Large intestine (tissue), 12 donors: ENCODE data around the gene G3BP1. TPM values are rescaled to one million over a fixed set of nuclear protein-coding genes. Genes with fewer than 3 reads are reported as not detected.
"Not testable (repeated sequence)": the region's sequence is repeated elsewhere in the genome, so short reads cannot be mapped to it uniquely, and the experiment has no call there.

Source experiments
- DNase-seq, 2 donors: peaks; one replicate each; pipeline versions ENCODE4 v3.0.0 to v3.0.0-alpha.2; 2013
- H3K27ac ChIP-seq: one replicate; pipeline ENCODE4 v1.5.1; 2013; ENCODE audit warnings: low read length
- H3K27me3 ChIP-seq: 2 replicates; pipeline ENCODE4 v1.6.1; 2013; ENCODE audit warnings: low read length; ENCODE audit not compliant: control insufficient read depth, insufficient read depth
- H3K36me3 ChIP-seq: 2 replicates; pipeline ENCODE4 v1.6.1; 2013; ENCODE audit warnings: low read length; ENCODE audit not compliant: control insufficient read depth, insufficient read depth
- H3K4me1 ChIP-seq: one replicate; pipeline ENCODE4 v1.6.1; 2013; ENCODE audit warnings: low read length; ENCODE audit not compliant: control insufficient read depth, insufficient read depth
- H3K4me3 ChIP-seq: one replicate; pipeline ENCODE4 v1.5.1; 2013; ENCODE audit warnings: low read length
- H3K9me3 ChIP-seq: one replicate; pipeline ENCODE4 v1.6.1; 2013; ENCODE audit warnings: mild to moderate bottlenecking, low read depth, low read length, moderate library complexity; ENCODE audit not compliant: control insufficient read depth
- WGBS: methylation state at CpG from one replicate; pipeline ENCODE4 v1.1.5; 2013; ENCODE audit warnings: low lambda C conversion rate; ENCODE audit not compliant: insufficient coverage; 5-methylcytosine and 5-hydroxymethylcytosine counted together
- long read RNA-seq, 11 donors: transcript quantifications; one replicate each; lab custom pipeline, GENCODE V29; 2026
- polyA plus RNA-seq: library from polyadenylated mRNA; unstranded; fragments of 120-200 nt; gene quantifications from one replicate; pipeline ENCODE4 v1.2.1, GENCODE V29; 2013

The G3BP1 gene
- 111 TPM for polyA plus RNA-seq
- long read RNA-seq, donor 1, full-length matches to known transcripts: 13 of 13 reads
- long read RNA-seq, donor 1, partial matches to known transcripts: 0 of 13 reads
- long read RNA-seq, donor 1, other reads (novel, unspliced or antisense): 0 of 13 reads
- long read RNA-seq, donor 2, full-length matches to known transcripts: 28 of 33 reads
- long read RNA-seq, donor 2, partial matches to known transcripts: 5 of 33 reads
- long read RNA-seq, donor 2, other reads (novel, unspliced or antisense): 0 of 33 reads
- long read RNA-seq, donor 3, full-length matches to known transcripts: 46 of 51 reads
- long read RNA-seq, donor 3, partial matches to known transcripts: 5 of 51 reads
- long read RNA-seq, donor 3, other reads (novel, unspliced or antisense): 0 of 51 reads
- long read RNA-seq, donor 4, full-length matches to known transcripts: 5 of 5 reads
- long read RNA-seq, donor 4, partial matches to known transcripts: 0 of 5 reads
- long read RNA-seq, donor 4, other reads (novel, unspliced or antisense): 0 of 5 reads
- long read RNA-seq, donor 5, full-length matches to known transcripts: 9 of 9 reads
- long read RNA-seq, donor 5, partial matches to known transcripts: 0 of 9 reads
- long read RNA-seq, donor 5, other reads (novel, unspliced or antisense): 0 of 9 reads
- long read RNA-seq, donor 6, full-length matches to known transcripts: 20 of 20 reads
- long read RNA-seq, donor 6, partial matches to known transcripts: 0 of 20 reads
- long read RNA-seq, donor 6, other reads (novel, unspliced or antisense): 0 of 20 reads
- long read RNA-seq, donor 7, full-length matches to known transcripts: 7 of 7 reads
- long read RNA-seq, donor 7, partial matches to known transcripts: 0 of 7 reads
- long read RNA-seq, donor 7, other reads (novel, unspliced or antisense): 0 of 7 reads
- long read RNA-seq, donor 8, full-length matches to known transcripts: 37 of 156 reads
- long read RNA-seq, donor 8, partial matches to known transcripts: 119 of 156 reads
- long read RNA-seq, donor 8, other reads (novel, unspliced or antisense): 0 of 156 reads
- long read RNA-seq, donor 9, full-length matches to known transcripts: 18 of 18 reads
- long read RNA-seq, donor 9, partial matches to known transcripts: 0 of 18 reads
- long read RNA-seq, donor 9, other reads (novel, unspliced or antisense): 0 of 18 reads
- long read RNA-seq, donor 10, full-length matches to known transcripts: 25 of 25 reads
- long read RNA-seq, donor 10, partial matches to known transcripts: 0 of 25 reads
- long read RNA-seq, donor 10, other reads (novel, unspliced or antisense): 0 of 25 reads
- long read RNA-seq, donor 11, full-length matches to known transcripts: 24 of 24 reads
- long read RNA-seq, donor 11, partial matches to known transcripts: 0 of 24 reads
- long read RNA-seq, donor 11, other reads (novel, unspliced or antisense): 0 of 24 reads

DNA sequence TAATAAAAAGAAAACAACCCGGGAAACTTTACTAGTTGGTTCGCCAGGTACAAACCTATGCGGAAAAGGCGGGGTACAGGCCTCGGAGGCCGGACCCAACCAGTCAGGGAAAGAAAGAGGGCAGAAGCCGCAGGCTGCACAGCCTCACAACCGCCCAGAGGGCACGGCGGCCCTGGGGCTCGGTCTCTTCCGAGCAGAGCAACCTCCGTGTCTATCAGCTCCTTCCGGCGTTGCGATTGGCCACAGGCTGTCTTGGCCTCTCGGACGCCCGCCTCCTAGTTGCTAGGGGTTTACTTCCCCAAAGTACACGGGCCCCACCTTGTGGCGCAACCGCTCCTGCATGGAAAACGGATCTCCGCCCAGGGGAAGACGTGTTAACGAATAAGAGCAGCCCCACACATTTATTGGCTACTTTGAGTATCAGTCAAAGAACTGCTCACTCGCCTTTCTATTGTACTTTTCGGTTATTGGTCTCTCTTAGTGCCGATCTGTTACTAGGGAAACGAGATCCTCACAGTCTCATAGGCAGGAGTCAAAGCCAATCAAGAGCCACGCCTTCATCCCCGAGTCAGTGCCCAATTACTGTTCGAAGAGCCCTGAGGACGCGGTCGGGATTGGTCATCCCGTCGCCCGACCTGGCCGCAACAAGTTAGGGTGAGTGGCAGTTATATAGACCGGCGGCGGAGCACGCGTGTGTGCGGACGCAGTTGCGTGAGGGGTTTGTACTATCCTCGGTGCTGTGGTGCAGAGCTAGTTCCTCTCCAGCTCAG, at the start of gene G3BP1:
G3BP1 (plus strand) TSS at position 696 of the 770 bp plus-strand sequence. CDS start 14,667 bp downstream, outside the sequence.
- peak; percentile 100 for DNase-seq
- Histone ChIP-seq H3K36me3 (no peaks in the 10 kb centered on the region), H3K4me1 (peaks cover 16% of the 10 kb centered on the region), H3K4me3 (peak within 1 kb of the TSS; percentile 83), H3K9me3 (no peaks in the 10 kb centered on the region), H3K27ac (peak within 1 kb of the TSS; percentile 97), H3K27me3 (no peaks in the 10 kb centered on the region)
- no CpG with 5 or more reads among the region's 49 CpGs for WGBS

DNA sequence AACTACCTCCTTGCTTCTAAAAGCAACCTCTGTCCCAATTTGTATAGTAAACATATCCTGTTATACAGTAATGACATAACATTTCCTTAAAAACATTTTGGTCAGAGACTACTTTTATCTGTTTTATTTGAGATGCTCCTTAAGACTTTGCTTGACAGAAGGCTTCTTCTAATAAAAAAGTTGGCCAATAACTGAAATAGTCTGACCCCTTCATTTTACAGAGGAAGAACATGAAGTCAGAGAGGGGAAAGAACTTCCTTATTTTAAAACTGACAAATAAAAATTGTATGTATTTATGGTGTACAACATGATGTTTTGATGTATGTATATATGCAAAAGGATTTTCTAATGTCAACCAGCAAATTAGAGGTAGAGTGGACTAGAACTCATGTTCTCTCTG, 49.2 kb upstream of the G3BP1 start:
- Histone ChIP-seq H3K4me3 (no peak overlapping the region), H3K27ac (no peak overlapping the region), H3K4me1 (peaks cover 6% of the 10 kb centered on the region), H3K36me3 (no peaks in the 10 kb centered on the region), H3K27me3 (no peaks in the 10 kb centered on the region), H3K9me3 (no peaks in the 10 kb centered on the region)
- DNase-seq: no peak

DNA sequence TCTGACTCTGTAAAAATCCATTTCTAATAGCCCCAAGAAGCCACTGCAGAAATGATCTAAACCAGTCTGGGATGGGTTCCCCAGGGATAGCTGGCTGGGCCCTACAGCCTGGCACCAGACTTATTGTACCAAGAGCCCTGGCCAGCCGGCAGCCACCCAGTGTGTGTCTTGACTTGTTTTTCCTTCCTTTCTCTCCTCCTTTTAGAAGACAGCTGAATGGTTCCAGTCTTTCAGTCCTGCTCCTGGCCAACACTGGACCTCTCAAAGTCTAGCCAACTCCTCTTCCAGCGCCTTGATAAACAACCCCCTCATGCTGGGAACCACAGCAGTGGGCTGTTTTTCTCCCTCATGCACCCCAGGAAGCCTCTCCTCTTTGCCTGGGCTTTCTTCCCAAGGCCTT, 47.4 kb upstream of the G3BP1 start:
- Histone ChIP-seq H3K4me3 (no peak overlapping the region), H3K27ac (no peak overlapping the region), H3K4me1 (peaks cover 6% of the 10 kb centered on the region), H3K9me3 (no peaks in the 10 kb centered on the region), H3K36me3 (no peaks in the 10 kb centered on the region), H3K27me3 (no peaks in the 10 kb centered on the region)
- no peak for DNase-seq
- no CpG with 5 or more reads among the region's 2 CpGs for WGBS

DNA sequence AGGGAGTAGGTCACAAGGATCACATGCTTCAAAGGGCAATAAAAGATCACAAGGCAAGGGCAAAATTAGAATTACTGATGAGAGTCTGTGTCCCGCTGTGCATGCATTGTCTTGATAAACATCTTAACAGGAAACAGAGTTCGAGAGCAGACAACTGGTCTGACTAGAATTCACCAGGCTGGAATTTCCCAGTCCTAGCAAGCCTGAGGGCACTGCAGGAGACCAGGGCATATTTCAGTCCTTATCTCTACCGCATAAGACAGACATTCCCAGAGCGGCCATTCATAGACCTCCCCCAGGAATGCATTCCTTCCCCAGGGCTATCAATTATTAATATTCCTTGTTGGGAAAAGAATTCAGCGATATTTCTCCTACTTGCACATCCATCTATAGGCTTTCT, 42.2 kb upstream of the G3BP1 start:
- WGBS: no CpG with 5 or more reads among the region's 5 CpGs

DNA sequence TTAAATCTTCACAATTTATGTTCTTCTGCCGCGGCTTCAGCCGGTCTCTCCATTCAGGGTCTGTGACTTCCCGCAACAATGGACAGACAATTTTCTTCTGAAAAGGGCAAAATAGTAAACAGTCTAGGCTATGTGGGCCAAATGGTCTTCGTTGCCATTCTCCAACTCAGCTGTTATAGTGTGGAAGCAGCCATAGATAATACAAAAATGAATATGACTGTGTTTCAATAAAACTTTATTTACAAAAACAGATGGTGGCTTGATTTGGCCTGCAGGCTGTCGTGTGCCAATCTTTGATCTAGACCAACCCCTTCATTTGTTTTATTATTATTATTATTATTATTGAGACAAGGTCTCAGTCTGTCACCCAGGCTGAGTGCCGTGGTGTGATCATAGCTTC, 41.4 kb upstream of the G3BP1 start:
- Histone ChIP-seq H3K27ac (no peak overlapping the region), H3K9me3 (no peaks in the 10 kb centered on the region), H3K27me3 (no peaks in the 10 kb centered on the region), H3K4me1 (peaks cover 6% of the 10 kb centered on the region), H3K4me3 (no peak overlapping the region), H3K36me3 (peaks cover 2% of the 10 kb centered on the region)
- no peak for DNase-seq
- WGBS: no CpG with 5 or more reads among the region's 7 CpGs

More for the DNA sequence above, 42.2 kb upstream of the G3BP1 start:
- H3K36me3 ChIP-seq, H3K4me1 ChIP-seq, H3K9me3 ChIP-seq, H3K27me3 ChIP-seq, H3K27ac ChIP-seq, DNase-seq, H3K4me3 ChIP-seq: not testable (repeated sequence)

DNA sequence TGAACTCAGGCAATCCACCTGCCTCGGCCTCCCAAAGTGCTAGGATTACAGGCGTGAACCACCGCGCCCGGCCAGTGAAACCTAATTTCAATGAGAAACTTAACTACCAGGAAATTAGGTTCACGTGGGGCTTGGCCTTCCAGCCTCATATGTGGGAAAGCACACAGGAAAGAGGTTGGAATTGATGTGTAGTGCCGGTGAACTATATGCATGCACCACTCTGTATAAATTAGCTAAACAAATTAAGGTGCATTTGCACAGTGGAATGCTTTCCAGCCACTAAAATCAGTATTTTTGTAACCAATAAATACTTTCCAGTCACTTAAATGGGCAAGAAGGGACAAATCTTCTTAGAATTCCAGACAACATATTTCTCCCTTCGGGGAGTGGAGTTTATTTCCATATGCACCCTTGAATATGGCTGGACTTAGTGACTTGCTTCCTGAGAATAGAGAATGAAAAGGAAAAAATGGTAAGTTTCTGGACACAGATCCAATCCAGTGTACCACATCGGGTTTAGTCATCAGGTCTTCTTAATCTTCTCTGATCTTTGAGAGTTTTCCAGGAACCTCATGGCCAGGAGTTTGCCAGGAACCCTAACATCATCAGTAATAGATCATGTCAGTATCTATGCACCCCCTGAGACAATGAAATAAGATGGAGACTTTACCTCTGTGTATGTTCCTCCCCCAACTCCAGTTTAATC, 38.2 kb upstream of the G3BP1 start:
- H3K4me1 ChIP-seq: no peaks in the 10 kb centered on the region
- H3K36me3 ChIP-seq: peaks cover 2% of the 10 kb centered on the region
- H3K27me3 ChIP-seq: no peaks in the 10 kb centered on the region
- no CpG with 5 or more reads among the region's 9 CpGs for WGBS
- no peaks in the 10 kb centered on the region for H3K9me3 ChIP-seq
- no peak overlapping the region for H3K27ac ChIP-seq
- no peak overlapping the region for H3K4me3 ChIP-seq
- no peak for DNase-seq

DNA sequence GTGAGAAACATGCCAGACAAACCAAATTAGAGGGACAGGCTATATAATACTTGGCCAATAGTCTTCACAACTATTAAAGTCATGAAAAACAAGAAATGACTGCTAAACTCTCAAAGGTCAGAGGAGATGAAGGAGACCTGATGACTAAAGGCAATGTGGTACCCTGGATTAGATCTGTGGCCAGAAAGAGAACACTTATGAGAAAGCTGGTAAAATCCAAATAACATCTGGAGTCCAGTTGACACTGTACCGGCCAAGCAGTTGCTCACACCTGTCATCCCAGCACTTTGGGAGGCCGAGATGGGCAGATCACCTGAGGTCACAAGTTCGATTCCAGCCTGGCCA, 37.7 kb upstream of the G3BP1 start:
- Histone ChIP-seq H3K27ac (no peak overlapping the region), H3K27me3 (no peaks in the 10 kb centered on the region)
- WGBS: no CpG with 5 or more reads among the region's 3 CpGs

DNA sequence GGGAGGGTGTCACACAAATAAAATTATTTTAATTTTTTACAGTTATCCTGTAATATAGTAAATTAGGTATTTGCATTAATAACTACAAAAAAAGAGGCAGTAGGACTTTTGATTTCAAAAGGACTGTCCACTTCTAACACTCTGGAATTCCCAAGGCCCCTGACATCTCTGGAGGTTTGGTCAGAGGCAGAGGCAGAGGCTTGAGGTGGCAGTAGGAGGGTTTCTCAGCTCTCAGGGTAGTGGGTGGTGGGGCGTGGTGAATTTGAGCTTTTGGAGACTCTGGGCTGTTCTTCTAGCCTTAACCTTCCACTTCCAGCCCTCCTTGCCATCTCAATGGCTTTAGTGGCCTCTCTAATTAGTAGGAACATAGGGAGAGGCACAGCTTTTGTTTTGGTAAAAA, 36.1 kb upstream of the G3BP1 start:
- WGBS: no CpG with 5 or more reads among the region's 1 CpG

More for the DNA sequence above, 37.7 kb upstream of the G3BP1 start:
- H3K36me3 ChIP-seq: peaks cover 2% of the 10 kb centered on the region
- H3K4me1 ChIP-seq: no peaks in the 10 kb centered on the region
- DNase-seq: no peak
- no peaks in the 10 kb centered on the region for H3K9me3 ChIP-seq
- no peak overlapping the region for H3K4me3 ChIP-seq

DNA sequence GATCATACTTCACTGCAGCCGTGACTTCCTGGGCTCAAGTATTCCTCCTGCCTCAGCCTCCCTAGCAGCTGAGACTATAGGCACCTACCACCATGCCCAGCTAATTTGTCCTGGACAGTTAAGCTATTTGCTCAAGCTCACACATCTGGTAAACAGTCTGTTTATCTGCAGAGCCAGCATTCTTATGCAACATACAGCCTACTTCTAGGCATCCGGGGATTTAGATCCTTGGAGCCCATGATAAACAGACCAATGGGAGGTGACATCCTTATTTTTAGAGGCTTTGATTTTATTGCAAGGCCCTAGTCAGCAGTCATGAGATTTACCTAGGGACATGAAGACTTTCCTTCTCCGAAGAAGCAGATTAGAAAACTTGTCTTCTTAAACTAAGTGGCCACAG, 34.3 kb upstream of the G3BP1 start:
- peaks cover 2% of the 10 kb centered on the region for H3K36me3 ChIP-seq
- no peak overlapping the region for H3K4me3 ChIP-seq
- no peaks in the 10 kb centered on the region for H3K9me3 ChIP-seq
- no peak for DNase-seq
- H3K27ac ChIP-seq: no peak overlapping the region
- no peaks in the 10 kb centered on the region for H3K27me3 ChIP-seq
- WGBS: no CpG with 5 or more reads among the region's 3 CpGs
- peaks cover 9% of the 10 kb centered on the region for H3K4me1 ChIP-seq

More for the DNA sequence above, 36.1 kb upstream of the G3BP1 start:
- DNase-seq: no peak
- Histone ChIP-seq H3K27ac (no peak overlapping the region), H3K27me3 (no peaks in the 10 kb centered on the region), H3K4me3 (no peak overlapping the region), H3K36me3 (peaks cover 2% of the 10 kb centered on the region), H3K4me1 (peaks cover 9% of the 10 kb centered on the region), H3K9me3 (no peaks in the 10 kb centered on the region)
